HG02759 (cell line): ENCODE results near the gene RNASEH1.
"Not testable (repeated sequence)": the region's sequence is repeated elsewhere in the genome, so short reads cannot be mapped to it uniquely, and the experiment has no call there.

Experiments
- ATAC-seq: cut with Tn5 transposase; IDR thresholded peaks from one replicate; pipeline ENCODE4 v1.9.1; 2021; ENCODE audit warnings: mild to moderate bottlenecking, moderate library complexity; ENCODE audit not compliant: unreplicated experiment

The RNASEH1 gene

DNA sequence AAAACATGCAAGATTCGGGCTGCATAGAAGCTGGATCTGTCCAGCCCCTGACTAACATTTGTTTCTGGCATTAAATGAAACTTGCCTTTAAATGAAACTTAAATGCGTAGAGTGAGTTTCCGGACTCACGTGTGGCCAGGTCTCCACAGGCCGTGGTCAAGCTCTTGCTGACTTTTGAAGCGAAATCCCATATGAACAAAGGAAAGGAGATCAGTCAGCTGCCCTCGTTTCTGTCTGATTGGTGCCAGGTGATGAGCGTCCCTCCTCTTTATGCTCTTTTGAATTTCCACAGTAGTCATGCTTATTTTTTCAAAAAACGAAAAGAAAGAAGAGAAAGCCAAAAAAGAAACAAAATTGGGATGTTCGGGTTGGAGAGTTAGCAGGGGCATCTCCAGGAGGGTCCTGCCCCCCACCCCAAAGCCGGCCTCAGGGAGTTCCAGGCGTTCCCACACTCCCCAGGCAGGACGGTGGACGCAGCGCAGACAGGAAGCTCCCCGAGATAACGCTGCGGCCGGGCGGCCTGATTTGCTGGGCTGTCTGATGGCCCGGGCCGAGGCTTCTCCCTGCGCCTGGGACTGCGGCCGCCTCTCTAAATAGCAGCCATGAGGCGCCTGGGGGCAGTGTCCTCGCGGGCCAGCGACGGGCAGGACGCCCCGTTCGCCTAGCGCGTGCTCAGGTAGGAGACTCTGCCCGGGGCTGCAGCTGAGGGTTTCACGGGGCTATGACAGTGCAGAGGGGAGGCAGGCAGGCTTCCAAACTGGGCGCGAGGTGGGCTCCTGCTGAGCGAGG is 36.6 kb upstream of the RNASEH1 start, which contains the start of gene COLEC11:
Gene COLEC11, plus strand, starts transcription at position 620 of the 789 bp plus-strand sequence. CDS start 9,229 bp downstream, outside the sequence.
- ATAC-seq, result no peak

DNA sequence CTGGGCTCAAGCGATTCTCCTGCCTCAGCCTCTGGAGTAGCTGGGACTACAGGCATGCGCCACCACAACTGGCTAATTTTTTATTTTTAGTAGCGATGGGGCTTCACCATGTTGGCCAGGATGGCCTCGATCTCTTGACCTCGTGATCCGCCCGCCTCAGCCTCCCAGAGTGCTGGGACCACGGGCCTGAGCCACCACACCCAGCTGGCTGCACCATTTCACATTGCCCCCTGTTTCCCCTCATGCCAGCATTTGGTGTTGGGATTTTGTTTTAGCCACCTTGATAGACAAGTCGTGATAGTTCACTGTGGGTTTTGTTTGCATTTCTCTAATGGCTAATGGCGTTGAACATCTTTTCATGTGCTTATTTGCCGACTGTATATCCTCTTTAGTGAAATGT is 31.0 kb upstream of the RNASEH1 start:
- no peak for ATAC-seq

DNA sequence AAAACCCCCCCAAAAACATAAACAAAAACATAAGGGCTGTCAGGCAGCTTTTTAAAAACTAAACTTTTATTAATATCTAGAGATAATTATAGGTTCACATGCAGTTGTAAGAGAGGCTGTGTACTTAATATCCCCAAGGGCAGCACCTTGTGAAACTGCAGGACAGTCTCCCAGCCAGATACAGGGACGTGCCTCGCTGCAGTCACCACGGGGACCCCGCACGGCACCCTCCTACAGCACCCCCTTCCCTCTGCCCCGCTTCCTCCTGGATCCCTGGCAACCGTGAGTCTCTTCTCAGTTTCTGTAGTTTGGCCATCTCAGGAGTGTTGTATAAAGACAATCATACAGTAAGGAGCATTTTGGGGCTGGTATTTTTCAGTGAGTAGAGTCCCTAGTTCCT is 30.0 kb upstream of the RNASEH1 start:
- no peak for ATAC-seq

DNA sequence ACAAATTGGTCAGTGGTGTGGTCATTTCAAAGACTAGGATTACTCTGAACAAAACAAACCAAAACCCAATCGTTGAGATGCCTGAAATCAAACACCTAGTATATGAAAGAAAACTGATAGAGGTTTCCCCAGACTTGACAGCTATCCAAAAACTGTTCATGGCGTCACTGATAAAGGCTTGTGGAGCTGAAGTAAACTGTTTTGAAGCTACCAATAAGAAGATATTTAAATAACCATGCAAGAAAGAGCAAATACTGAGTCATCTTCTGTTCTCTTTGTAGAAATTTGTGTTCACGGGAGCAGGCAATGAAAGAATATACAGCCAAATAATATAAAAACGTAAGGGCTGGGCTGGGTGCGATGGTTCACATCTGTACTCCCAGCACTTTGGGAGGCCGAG is 29.3 kb upstream of the RNASEH1 start:
- no peak for ATAC-seq

DNA sequence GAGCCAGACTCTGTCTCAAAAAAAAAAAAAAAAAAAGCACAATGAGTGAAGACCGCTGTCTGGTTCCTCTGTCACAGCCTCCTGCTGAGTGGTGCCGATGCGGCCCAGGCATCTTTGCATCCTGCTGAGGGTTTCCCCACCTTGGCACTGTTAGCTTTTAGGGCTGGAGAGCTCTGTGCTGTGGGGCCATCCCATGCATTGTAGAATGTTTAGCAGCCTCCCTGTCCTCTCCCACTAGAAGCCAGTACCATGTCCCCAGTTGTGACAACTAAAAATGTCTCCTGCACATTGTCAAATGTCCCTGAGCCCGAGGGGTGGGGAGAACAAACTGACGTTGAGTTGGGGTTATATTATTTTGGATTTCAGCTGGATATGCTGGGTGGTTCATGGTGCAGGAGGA is 28.9 kb upstream of the RNASEH1 start:
- no peak for ATAC-seq

DNA sequence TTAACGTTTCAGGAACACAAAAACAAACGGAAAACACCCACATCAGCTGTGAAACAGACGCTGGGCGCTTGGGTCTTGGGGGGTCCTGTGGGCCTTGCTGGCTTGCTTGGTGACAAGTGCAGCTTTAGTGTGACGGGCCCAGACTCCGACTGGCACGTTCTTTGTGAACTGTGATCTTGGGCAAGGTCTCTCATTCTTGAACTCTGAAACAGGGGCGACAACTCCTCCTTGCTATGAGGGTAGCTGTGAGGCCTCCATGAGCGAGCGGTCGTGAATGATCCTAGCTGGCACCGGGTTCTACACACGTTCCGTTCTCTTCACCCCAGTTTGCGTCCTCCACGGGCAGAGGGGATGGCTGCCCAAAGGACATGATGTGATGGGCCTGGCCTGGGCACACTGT is 28.1 kb upstream of the RNASEH1 start:
- no peak for ATAC-seq

DNA sequence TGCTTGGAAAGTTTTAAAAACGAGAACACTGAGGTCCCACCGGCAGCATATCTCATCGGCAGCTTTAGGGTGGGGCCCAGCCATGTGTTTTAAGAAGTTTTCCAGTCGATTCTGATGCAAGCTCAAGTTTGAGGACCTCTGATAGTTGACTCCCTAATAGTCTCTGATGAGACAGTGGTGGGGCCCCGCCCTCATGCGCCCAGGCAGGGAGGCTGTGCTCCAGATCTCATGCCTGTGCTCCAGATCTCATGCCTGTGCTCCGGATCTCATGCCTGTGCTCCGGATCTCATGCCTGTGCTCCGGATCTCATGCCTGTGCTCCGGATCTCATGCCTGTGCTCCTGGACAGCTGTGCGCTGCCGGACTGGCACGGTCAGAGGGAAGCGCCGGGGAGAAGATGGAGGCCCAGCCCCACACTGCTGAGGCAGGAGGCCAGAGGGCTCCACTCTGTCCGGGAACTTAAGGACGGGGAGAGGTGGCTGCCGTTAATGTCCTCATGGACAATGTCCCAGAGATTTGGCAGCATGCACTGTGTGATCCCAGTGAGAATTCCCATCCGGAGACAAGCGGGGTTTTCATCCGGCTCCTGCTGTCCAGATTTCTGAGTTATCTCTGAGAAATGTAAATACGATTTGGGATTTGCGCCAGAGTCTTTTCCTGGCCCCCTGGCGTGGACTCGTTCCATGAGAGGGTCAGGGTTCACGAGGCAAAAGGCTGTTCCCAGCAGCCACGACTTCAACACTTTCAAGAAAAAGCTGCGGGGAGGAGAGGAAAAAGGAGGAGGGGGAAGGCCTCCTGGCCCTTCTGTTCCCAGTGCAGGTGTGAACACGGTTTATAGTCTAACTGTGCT is 27.4 kb upstream of the RNASEH1 start:
- no peak for ATAC-seq

DNA sequence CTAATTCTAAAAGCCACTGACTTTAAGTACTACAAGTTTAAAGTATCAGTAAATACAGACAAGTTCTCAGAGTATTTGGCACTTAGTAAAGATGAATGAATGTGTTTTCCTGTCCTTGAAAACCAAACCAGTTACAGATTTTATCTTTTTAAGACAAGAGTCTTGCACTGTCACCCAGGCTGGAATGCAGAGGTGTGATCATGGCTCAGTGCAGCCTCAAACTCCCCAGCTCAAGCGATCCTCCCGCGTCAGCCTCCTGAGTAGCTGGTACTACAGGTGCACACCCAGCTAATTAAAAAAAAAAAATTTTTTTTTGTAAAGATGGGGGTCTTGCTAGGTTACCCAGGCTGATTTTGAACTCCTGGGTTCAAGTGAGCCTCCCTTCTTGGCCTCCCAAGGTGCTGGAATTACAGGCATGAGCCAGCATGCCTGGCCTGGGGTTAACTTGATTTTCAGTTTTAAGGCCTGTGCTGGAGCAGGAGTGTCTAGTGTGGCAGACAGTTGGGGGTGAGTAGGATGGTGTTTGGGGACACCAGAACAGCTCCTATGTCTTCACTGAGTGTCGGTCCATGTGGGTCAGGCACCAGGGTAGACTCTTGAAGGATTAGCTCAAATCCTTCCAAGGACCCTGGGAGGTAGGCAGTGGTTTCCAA is 26.6 kb upstream of the RNASEH1 start:
- no peak for ATAC-seq

DNA sequence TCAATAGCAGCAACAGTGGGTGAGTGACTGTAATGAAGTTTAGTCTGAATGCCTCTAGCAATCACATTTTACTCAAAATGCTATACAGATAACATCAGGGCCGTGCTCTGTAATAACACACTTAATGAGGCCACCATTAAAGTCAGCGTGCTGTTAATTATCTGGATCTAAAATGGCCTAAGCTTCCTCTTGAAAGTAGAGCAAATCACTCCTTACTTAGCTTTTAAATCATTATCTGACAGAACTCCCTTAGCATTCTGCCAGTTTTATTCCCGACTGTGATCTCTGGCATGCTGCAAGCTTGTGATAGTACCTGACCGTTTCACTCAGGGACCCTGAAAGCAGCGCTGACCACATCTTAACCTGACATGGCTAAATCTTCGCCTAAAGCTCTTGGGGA is 25.9 kb upstream of the RNASEH1 start:
- no peak for ATAC-seq

DNA sequence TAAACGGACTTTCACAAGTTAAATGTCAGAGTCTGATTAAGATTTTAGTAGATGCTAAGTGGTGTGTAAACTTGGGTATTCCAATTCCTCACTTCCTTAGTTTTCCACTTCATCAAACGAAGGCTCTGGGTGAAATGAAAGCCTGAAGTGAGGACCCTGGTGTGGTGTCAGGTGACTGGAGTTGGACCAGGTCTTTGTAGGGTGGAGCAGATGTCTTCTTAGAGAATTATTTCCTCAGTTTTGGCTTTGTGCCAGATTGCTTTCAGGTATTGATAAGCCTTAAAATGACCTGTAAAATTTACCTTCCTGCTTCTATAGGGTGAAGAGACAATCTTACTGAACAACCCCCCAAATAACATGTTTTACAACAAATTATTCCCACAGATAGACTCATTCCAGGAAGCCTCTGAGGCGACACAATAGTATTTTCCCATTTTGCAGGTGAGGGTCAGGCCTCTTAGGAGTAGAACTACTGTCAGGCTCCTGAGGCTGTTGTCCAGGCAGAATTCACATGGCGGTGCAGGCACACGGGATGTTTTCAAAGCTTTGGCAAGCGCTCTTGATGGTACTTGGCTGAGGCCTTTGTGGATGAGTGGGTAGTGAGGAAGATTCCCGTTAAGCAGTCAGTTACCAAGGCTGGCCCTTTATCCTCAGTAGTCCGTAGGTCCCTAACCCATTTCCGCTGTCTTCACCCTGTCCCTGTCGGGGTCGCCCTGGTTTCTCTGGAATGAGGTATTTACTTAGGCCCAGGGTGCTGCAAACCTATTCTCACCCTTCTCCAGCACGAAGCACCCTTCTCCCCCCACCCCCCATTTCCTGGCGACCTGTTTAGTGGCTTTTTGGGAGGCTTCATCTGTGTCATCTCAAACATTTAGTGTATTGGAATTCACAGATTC is 23.5 kb upstream of the RNASEH1 start:
- no peak for ATAC-seq

DNA sequence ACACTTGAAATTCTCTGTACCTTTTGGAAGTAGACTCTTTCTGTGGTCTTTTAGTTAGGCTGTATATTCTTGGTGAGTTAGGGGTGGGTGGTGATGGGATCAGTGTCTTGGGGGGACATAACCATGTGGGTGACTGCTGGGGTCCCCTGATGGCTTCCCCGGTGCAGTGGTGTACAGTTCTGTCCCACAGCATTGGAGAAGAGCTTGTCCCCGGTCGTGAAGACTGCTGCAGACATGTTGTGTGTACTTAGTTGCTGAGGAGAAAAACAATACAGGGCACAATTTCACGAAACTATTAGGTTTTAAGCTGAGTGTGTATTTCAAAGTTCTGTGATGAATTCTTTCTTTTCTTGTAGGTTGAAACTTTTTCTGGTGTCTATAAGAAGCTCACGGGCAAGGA is 22.3 kb upstream of the RNASEH1 start:
- no peak for ATAC-seq

DNA sequence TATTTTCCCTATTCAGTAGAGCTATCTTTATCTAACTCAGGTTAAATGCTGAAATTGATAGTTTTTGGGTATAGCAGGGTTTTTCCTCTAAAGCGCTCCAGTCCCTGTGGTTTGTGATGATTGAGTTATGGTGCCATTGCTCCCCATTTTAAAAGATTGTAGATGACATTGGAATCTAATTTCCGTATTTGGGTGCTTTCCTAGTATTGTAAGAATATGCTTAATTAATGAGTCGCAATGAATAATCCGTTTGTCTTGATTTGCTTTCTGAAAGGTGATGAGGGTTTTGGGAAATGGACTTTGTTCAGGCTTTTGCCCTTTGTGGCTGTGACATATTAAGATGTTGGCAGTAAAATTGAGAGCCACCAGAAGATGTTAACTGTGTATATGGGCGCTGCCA is 20.9 kb upstream of the RNASEH1 start:
- ATAC-seq, result no peak

DNA sequence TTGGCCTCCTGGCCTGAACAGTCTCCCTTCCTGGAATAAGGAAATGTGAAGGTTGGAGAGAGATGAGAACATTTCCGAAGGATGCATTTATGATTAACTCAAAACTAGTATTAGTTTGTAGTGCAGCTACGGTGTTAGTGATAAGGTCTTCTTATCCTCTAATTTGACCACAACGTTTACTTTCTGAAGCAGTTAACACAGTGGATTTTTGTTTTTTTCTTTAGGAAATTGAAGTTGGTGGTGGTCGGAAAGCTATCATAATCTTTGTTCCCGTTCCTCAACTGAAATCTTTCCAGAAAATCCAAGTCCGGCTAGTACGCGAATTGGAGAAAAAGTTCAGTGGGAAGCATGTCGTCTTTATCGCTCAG is 18.1 kb upstream of the RNASEH1 start:
- ATAC-seq, result not testable (repeated sequence)

DNA sequence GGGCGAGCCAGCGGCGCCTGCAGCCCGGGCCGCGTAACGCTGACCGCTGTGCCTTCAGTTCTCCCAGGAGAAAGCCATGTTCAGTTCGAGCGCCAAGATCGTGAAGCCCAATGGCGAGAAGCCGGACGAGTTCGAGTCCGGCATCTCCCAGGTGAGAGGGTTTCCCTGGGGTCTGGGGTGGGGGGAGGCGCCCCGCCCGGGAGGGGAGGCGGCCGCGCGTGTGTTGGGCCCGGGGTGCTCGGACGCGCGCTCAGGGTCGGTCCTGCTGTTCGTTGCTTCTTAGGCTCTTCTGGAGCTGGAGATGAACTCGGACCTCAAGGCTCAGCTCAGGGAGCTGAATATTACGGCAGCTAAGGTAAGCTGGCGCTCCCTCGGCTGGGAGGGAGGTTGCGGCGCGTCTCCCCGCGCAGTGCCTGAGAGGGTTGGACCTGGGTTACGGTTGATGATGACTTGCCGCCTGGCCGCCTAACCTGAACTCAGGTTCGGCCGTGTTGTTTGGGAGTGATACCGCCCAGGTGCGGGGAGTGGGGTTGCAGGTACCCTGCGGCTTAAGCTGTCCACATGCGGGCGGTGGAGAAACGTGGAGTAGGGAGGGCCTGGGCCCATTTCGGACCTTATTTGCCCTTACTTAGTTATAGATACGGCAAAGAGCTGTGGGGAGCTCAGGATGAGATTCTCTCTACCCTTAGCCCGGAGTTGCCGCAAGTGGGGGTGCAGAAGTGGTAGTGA is 17.6 kb upstream of the RNASEH1 start:
- ATAC-seq, result peak; percentile 34

DNA sequence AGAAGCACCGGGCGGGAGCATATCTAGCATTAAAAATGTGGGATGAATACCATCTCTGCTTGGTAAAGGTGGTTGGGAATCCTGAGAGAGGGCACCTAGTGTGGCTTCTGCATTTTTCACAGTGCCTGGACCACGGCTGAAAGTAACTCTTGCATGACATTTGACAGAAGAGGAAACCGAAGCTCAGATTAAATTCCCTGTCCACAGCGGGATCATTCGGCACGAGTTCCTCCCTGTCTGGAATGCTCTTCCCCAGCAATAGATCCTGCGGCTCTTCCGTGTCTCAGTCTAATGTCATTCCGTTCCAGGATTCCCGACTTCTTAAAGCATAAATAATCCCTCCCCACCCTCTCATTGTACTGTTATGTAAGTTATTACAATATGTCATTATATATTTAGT is 16.0 kb upstream of the RNASEH1 start:
- ATAC-seq, result no peak

DNA sequence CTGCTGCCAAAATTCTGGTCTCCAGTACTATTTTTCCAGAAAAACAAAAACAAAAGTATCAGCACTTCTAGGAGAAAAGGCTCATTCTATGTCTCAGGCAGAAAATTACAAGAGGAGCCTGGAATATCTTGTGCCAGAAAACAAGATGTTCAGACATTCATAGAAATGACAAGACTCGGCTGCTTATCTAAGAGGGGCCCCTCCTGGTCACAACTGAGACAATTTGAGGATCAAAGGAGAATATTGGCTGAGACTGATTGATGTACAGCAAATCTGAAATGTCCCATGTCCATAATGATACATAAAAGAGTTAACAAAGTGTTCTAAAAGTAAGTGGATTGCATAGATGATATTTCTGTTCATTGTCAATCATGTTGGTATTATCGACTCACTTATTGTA is 14.5 kb upstream of the RNASEH1 start:
- ATAC-seq, result no peak

DNA sequence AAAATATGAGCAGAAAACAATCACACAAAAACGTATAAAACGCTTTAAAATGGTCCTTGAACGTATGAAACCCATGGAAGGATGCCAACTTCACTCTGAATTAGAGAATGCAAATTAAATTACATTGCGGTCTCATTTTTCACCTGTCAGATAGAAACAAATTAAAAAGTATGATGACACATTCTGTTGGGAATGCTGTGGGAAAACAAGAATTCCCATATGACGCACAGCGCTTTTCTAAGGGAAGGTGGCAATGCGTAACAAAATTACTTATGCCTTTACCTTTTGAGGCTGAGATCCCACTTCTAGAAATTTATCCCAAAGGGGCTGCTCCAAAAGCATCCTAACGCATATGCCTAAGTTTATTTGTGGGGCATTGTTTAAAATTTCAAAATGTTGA is 13.2 kb upstream of the RNASEH1 start:
- ATAC-seq, result no peak

DNA sequence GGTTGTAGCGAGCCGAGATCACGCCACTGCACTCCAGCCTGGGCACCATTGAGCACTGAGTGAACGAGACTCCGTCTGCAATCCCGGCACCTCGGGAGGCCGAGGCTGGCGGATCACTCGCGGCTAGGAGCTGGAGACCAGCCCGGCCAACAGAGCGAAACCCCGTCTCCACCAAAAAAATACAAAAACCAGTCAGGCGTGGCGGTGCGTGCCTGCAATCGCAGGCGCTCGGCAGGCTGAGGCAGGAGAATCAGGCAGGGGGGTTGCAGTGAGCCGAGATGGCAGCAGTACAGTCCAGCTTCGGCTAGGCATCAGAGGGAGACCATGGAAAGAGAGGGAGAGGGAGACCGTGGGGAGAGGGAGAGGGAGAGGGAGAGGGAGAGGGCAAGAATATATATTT is 11.5 kb upstream of the RNASEH1 start:
- not testable (repeated sequence) for ATAC-seq

DNA sequence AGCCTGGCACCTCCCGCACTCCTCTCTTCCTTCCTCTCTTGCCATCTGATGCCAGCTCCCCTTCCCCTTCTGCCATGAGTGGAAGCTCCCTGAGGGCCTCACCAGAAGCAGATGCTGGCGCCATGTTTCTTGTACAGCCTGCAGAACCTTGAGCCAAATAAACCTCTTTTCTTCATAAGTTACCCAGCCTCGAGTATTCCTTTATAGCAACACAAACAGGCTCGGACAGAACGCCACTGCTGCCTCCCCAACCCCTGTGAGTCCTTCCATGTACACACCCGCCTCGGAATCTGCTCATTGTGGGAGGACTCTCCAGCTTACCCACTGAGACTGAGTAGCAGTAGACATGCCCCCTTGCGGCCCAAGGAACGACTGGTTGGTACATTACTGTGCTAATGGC is 8.7 kb upstream of the RNASEH1 start:
- ATAC-seq, result no peak

DNA sequence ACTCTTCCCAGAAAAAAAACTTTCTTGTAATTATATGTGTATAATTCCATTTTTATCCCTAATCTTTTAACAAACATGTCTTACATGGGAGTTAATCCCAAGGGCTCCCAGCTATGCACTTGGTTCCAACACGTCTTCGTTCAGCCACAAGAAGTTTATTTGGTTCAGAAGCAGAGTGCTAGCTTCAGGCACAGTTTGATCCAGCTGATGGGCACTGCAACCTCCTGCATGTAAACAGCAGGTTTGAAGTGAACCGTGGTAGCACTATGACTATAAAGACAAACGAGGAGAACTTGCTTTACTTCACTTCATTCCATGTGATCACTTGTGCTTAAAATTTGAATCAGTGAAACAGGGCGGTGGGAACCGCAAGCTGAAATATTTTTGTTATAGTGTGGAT is 7.0 kb upstream of the RNASEH1 start:
- no peak for ATAC-seq
